DMS 273 (cell line): ENCODE results near the gene PNRC1.
"Not testable (repeated sequence)": the region's sequence is repeated elsewhere in the genome, so short reads cannot be mapped to it uniquely, and the experiment has no call there.

ENCODE experiments used
- DNase-seq: peaks from one replicate; lab custom pipeline; 2025; ENCODE audit not compliant: unreplicated experiment; lab: John Stamatoyannopoulos, UW

Gene PNRC1

GRCh38 chr6:89058627-89059026 is 21.9 kb upstream of the PNRC1 start:
- peak; percentile 71 for DNase-seq

- DNase-seq: no peak
These were observed 21.3 kb upstream of the PNRC1 start for GRCh38 chr6:89059227-89059626.

DNA sequence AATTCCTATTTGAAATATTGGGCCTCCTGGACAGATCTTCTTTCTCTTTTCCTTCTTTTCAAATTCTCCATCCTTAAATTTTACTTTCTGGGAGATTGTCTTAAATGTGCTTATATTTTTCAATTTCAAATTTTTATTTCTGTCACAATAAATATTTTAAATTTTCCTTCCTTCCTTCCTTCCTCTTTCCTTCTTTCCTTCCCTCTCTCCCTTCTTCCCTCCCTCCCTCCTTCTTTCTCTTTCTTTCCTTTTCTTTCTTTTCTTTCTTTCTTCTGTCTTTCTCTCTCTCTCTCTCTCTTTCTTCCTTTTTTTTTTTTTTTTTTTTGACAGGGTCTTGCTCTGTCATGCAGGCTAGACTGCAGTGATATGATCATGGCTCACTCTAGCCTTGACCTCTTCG is 16.7 kb upstream of the PNRC1 start:
- DNase-seq: no peak

- not testable (repeated sequence) for DNase-seq
These were observed 15.6 kb upstream of the PNRC1 start for GRCh38 chr6:89064931-89065330.

GRCh38 chr6:89066121-89066520 is 14.4 kb upstream of the PNRC1 start:
- DNase-seq: not testable (repeated sequence)

GRCh38 chr6:89066940-89067646 is 13.5 kb upstream of the PNRC1 start:
- no peak for DNase-seq

GRCh38 chr6:89067796-89068195 is 12.8 kb upstream of the PNRC1 start:
- DNase-seq: no peak

GRCh38 chr6:89068695-89069094 is 11.9 kb upstream of the PNRC1 start:
- DNase-seq: no peak

- DNase-seq: no peak
These were observed 10.9 kb upstream of the PNRC1 start for GRCh38 chr6:89069536-89070163.

- DNase-seq: no peak
These were observed 9.5 kb upstream of the PNRC1 start for GRCh38 chr6:89071036-89071435.

GRCh38 chr6:89073014-89073620 is 7.4 kb upstream of the PNRC1 start:
- no peak for DNase-seq

DNA sequence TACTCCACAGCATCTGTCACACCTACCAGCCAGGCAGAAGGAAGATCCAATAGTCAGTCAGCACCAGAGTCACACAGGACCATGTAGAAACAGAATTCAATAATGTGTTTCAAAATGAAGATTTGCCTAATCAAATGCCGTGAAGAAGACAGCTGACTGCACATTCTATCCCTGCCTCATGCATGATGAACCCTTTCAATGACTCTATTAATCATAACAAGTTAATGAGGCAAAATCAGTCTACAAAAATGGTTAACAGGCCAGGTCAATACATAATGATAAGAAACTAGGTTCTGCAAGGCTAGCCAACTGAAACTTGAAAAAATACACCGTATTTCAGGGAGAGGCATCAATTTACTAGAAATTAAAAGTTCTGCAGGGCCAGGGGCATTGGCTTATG is 6.7 kb upstream of the PNRC1 start:
- no peak for DNase-seq

DNA sequence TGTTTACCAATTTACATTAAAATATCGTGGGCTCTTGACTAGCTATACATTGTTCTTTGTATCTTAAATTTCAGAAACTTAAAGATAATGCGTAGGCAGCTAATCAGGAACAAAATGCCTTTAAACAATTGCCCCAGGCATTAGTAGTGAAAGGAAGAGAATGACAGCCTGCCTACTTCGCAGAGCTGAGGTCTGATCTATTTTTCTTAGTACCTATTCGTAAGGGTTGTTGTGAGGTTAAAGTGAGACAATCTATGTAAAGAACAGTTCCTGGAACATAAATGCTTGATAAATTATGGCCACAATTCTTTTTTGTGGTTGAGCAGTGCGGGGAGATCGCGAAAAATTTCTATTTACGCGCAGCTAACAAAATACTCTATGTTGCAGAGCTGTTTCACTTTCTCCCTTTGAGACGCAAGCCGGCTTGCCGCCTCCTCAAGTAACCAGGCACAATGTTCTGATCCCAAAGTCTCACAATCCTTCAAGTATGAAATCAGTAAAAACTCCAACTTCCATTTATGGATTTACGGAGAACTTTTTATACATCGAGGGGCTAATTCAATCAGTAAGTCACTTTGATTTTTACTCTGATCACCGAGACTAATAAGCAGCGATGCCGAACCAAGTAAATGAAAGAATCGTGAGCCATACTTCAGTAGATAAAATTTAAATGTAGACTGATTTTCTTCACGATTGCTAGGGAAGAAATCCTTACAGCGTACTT is 878 bp upstream of the PNRC1 start:
- DNase-seq: peak; percentile 67

GRCh38 chr6:89081129-89081422 is 525 bp downstream of the PNRC1 start:
- DNase-seq: peak; percentile 72

DNA sequence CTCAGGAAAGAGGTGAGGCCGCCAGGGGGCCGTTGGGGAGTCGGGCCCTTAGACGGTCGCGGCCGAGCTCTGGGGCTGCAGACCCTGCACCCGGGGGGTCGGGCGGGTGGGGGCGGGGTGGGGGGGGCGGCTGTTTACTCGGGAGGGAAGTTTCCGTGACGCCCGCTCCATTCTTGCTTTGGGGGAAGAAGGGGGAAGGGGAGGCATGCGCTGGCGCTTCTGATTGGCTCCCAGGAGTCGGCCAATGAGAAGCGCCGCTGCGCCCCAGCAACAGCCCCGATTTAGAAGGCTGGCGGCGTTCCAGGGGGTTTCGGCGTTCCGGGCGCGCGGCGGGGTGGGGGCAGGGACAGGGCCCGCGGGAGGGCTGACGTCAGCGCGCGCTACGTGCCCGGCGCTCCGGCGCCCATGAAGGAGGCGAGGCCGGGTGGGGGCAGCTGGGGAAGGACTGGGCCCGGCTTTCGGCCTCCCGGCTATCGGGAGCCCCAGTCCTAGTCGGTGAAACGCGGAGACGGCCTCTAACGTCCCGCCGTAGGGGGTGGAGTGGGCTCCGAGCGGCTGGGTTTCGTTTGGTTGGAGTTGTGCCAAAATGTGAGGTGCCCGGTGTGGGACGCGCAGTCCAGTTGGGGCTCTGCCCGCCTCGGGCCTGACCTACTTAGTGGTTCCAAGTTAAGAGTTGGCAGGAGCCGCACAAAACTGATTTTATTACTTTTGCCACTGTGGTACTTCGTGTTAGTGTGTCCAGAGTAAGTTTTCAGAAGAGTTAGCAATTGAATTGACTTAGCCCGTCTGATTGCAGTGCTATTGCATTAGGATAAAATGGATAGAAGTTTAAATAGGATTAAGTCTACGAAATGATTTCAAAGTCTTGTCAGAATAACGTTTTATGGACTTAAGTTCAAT is 1.1 kb downstream of the PNRC1 start:
- peak; percentile 99 for DNase-seq

DNA sequence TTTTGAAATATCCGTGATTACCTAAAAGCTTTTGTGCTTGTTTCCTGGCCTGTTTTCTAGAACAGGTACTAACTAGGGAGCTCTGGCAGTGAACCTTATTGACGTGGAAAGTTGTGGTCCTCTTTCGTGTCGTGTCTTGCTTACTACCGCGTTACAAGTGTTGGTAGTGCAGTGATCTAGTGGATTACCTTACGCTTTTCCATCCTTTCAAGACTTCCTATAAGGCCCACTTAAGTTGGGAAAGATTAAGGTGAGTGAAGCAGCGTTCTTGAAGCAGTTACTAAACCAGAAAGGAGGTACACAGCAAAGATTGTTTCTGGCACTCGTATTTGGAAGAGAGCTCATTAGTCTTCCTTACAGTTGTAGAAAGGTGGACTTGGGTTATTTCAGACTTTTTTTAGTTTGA is 1.9 kb downstream of the PNRC1 start:
- DNase-seq: peak; percentile 45

GRCh38 chr6:89084542-89084941 is 4.0 kb downstream of the PNRC1 start:
- DNase-seq: no peak

- DNase-seq: no peak
These were observed 4.4 kb downstream of the PNRC1 start for GRCh38 chr6:89084954-89085353.

DNA sequence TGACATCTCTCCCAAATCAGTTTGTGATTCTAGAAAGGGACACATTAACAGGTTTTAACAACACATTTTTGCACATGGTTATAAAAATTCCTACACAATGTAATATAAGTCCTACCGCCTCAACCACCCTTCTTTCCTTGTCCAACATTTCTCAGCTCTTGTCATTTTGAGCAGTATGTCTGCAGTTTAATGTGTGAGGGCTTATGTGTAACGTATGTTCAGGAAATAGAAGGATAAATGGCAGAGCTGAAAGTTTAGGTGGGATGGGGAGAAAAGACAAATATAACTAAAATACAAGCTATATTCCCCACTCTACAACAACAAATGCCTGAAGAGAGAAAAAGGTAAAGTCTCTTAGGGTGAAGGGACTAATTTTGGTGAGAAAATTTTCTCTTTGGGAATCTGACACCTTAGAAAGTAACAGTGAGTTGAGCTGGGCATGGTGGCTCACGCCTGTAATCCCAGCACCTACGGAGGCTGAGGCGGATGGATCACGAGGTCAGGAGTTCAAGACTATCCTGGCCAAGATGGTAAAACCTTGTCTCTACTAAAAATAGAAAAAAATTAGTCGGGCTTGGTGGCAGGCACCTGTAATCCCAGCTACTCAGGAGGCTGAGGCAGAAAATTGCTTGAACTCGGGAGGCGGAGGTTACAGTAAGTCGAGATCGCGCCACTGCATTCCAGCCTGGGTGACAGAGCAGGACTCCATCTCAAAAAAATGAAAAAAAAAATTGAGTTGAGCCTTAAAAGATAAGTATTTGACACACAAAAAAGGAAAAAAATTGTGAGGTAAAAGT is 5.1 kb downstream of the PNRC1 start:
- no peak for DNase-seq

DNA sequence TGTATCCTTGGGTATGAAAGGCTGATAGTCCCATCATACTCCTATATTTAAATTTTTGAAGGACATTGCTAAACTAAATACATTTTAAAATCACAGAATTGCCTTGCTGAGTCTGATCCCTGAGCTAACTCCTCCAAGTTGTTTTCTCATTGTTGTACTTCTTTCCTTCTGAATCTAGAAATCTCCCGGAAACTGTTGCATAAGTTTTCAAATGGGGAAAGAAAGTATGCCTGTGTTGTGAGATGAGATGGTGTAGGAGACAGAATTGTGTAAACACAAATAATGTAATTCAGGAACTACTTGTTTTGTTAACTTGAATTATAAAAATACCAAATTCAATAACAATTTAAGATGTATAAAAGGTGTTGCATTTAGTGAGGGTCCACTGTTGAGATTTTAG is 7.3 kb downstream of the PNRC1 start:
- no peak for DNase-seq
